Measurements from ENCODE around the gene ZNF302.
"Not testable (repeated sequence)": the region's sequence is repeated elsewhere in the genome, so short reads cannot be mapped to it uniquely, and the experiment has no call there.

ZNF302 gene

DNA sequence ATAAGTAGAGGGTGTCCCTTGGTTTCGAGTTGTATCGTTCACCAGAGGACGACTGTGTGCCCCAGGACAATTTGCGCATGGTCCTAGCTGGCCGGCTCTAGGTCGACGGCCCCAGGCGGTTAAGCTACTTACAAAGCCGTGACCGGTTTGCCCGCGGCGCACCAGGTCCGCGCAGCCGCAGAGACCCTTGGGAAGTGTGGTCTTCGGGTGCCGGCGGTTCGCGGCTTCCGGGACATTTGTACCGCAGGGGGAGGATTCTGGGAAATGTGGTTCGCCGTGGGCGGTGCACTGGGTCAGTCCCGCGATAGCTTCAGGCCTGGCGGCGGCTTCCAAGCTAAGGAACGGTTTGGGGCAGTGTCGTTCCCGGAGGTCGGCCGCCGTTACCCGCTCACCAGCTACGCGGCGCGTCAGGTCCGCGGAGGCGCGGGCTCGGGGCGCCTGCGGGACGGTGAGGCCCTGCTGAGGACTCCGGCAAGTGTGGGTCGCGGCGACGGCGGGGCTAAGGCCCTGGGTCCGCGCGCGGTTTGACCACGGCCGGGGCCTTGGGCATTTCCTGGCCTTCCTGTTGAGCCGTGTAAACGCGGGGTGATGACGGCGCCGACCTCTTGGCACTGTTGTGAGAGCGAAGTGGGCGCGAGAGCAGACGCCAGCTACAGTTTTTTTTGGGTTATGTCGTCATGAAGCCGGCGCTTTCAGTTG is at the start of gene ZNF302:
Gene ZNF302, plus strand, starts transcription at position 293 of the 699 bp plus-strand sequence. CDS start 1,127 bp downstream, outside the sequence.
- peak; percentile 98 for DNase-seq

DNA sequence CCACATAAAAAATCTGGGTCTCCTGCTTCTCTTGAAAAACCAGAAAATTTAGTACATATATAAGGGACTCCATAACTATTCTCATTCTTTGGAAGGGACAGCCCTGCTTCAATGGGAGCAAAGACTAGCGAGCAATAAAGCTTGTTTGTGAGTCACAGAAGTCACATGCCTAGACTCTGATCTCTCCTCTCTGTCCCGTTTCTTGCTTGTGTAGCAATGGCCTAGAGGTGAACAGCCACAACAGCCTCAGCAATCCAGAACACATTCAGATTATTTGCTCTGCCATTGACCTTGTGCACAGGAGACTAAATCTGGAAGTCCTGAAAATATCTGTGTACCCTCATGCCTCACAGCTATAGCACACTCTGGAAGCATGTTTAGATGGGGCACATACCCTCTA is 43.7 kb upstream of the ZNF302 start:
- no peak for DNase-seq

DNA sequence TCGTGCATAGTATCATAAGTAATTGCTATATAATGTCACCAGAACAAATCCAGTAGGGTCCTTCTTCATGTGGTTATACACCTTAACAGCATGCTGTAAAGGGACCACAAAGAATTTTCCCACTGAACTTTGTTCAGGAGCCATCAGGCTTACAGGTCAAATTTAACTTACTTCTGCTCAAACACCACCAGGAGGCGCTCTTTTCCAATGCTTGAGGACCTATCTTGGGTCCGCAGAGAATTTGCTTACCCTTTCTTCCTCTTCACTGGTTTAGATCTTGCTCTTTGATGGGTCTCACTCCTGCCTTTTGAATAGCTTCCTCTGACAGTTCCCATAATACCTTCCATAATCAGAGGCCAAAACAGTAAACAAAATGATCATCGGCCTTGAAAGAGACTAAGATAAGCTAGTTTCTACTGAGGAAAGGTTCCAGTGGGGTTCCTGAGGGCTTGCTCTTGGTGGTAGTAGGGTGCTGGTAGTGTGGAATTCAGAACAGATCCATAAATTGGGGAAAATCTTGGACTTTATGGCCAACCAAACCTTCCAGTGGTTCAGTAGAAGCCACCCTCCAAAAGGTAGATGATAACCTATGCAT is 37.9 kb upstream of the ZNF302 start:
- DNase-seq: peak; percentile 38

DNA sequence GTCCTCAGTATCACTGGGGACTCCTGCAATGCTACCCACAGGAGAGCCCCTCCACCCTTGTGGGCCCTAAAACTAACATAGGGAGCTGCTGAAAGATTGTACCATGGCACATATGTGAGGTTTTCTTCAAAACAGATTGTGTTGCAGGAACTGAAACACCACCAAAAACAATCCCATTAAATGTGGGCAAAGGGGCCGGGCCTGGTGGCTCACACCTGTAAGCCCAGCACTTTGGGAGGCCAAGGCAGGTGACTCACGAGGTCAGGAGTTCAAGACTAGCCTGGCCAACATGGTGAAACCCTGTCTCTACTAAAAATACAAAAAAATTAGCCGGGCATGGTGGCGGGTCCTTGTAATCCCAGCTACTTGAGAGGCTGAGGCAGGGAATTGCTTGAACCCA is 35.2 kb upstream of the ZNF302 start:
- no peak for DNase-seq

DNA sequence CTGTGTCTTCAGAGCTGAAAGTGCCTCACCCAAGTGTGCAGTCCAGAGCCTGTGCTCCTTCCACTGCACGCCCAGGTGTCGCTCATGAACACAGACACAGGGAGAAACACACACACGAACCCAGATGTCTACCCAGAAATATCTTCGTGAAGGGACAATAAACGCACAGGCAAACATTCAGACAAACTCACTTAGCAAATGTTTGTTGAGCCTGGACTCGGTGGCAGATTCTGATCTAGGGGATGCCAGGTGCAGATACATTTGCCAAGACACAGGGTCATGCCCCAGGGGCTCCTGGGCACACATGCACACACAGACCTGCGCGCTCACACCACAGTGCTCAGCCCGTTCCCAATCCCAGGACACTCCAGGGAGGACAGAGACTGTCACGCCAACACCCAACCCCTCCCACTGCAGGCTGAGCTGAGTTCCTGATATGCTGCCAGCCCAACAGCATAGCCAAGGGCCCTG is 32.5 kb upstream of the ZNF302 start:
- no peak for DNase-seq

DNA sequence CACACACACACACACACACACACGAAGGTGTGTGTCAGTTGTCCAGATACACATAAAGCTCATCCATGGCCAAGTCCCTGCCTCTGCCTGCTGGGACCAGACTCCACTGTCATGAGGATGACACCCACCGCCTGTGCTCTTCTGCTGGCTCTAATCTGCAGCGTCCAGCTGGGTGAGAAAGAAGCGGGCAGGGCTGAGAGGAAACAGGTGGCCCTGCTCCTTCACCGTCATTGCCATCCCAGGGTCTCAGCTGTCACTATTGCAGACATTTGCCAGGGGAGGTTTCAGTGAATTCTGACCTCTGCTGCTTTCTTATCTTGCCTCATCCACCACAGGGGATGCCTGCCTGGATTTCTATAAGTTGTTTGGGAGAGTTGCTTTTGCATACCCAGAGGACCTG is 31.9 kb upstream of the ZNF302 start:
- DNase-seq: peak; percentile 54

DNA sequence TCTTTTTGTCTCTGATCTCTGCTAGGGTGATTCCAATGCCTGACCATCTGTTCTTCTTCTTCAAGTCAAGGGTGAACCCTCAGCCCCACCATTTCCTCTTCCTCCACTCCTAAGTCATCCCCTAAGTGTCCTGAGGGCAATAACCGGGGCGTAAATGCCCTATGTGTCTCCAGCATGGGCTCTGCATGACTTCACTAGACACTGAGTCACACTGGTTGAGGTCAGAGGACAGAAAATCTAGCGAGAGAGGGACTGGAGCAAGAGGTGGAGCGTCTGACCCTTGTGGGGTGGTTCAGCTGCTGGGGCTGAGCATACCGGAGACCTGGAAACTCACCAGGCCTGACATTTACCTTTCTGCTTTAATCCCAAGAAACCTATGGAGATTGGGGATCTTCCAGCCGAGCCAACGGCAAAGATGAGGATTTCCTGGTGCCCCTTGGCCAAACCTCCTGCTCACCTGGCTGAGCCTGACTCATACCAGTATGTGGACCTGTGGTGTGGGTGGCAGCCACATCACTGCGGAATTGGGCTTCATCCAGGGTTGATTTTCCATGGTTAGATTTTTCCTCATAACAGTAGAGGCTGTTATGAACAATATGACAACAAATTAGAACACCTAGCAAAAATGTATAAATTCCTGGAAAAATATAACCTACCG is 27.5 kb upstream of the ZNF302 start:
- no peak for DNase-seq

DNA sequence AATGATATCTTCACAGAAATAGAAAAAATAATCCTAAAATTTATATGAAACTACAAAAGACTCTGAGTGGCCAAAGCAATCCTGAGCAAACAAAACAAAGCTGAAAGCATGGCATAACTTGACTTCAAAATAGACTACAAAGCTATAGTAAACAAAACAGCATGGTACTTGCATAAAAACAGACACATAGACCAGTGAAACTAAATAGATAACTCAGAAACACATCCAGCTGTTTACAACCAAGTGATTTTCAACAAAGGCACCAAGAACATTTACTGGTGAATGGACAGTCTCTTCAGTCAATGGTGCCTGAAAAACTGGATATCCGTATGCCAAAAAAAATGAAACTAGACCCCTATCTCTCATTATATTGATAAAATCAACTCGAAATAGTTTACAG is 25.7 kb upstream of the ZNF302 start:
- no peak for DNase-seq

DNA sequence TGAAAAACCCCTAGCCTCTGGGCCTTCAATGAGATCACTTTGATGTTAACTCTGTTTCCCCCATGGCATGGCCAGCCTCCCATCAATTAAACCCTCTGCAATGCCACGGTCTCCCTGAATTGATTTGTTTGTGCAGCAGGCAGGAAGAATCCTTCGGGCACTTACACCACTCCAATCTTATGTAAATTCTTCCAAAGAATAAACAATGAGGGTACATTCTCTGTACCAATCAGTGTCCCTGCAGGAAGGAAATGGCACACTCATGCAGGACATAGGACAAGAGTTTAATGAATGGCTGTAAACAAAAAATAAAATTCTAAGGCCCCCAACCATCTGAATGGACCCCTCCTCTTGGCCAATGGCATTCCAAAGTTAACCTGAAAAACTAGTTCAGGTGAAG is 22.7 kb upstream of the ZNF302 start:
- DNase-seq: no peak

DNA sequence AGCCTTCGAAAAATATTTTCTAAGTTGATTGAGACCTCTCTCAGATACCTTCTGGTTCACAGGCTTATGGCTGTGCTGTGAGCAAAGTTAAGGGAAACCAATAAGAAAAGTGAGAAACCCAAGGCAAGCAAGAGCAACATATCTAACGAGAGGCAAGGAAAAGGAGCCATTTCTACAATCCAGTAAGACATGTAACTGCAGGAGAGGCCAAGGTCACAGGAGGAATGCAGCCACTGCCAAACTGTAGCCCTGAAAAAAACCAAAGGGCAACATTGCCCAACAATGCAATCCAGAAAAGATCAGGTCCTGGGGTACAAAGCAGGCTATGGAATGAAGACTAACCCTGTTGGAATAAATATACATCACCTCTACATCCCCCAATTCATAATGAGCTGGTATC is 21.8 kb upstream of the ZNF302 start:
- DNase-seq: no peak

DNA sequence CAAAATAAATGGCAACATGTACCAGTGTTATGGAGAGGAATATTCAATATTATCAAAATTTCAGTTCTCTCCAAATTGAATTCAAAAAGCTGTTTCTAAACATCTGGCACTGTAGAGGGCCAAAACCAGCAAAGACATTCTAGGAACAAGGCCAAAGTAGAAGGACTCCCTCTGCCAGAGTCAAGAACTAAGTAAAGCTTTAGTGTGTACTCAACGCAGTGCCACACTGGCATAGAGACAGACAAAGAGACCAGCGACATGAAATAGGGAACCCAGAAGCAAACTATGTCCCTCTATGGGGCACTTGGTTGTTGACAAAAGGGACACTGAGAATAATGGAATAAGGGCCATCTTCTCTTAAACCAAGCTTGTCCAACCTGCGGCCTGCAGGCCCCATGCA is 16.1 kb upstream of the ZNF302 start:
- no peak for DNase-seq

DNA sequence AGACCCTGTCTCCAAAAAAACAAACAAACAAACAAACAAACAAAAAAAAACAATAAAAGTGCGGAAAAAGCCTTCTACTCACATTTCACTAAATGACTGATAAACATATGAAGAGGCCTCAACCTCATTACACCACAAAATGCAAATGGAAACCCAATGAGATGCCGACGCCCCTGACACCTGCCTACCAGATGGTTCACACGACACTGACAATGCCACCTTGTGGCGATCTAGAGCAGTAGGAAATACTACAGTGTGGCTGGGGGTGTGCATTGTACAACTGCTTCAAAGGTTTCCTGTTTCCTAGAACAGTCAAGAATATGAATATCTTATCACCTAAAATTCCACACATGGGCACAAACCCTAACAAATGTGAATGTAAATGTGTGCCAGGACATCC is 14.6 kb upstream of the ZNF302 start:
- DNase-seq: no peak

DNA sequence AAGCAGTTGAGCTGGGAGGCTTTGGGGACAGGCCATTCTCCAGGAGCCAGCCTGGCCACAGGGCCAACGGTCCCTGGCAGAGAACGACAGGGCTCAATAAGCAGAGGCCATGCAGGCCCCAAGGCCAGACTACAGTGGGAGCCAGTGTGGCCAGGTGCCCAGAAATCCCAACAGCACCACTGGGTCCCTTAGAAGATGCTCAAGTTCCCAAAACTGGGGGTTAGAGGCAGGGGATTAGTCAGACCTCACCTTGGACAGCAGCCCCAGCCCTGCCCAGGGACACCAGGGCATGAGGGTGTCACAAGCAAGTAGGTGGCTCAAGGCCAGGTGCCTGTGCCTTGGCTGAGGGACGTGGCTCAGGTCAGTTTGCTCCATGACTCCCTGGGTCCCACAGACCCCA is 13.3 kb upstream of the ZNF302 start:
- no peak for DNase-seq

DNA sequence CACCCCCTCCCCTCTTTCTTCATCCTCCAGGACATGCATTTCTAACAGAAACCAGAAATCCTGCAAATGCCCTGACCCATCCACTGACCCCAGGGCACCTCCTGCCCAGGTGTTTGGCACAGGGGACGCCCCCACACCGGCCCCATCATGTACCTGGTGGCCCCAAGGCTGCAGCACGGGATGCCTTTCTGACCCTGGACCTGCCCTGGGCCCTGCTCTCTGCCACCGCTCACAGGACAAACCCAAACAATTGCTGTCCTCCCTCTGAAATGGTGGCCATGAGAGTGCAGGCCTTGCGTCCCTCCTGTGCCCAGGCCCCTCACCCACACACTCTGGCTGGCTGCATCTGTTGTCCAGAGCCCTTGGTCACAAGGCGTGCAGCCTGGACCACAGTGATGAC is 12.6 kb upstream of the ZNF302 start:
- DNase-seq: no peak

DNA sequence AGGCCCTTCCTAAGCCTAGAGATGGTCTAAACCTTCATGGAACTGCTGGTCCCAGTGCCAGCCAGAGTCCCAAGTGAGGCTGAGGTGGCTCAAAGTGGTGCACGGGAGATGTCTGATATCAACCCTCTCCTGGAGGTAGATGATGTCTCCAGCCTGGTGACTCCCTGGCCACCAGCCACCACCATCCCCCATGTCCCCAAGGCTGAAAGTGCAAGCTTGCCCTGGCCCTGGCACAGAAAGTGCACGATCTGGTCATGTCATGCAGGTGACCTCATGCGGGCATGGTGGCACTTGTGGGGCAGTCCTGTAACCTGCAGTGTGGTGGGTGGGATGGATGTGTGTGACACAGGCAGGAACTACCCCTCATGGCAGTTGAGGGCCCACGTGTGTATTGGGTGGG is 12.2 kb upstream of the ZNF302 start:
- DNase-seq: not testable (repeated sequence)

DNA sequence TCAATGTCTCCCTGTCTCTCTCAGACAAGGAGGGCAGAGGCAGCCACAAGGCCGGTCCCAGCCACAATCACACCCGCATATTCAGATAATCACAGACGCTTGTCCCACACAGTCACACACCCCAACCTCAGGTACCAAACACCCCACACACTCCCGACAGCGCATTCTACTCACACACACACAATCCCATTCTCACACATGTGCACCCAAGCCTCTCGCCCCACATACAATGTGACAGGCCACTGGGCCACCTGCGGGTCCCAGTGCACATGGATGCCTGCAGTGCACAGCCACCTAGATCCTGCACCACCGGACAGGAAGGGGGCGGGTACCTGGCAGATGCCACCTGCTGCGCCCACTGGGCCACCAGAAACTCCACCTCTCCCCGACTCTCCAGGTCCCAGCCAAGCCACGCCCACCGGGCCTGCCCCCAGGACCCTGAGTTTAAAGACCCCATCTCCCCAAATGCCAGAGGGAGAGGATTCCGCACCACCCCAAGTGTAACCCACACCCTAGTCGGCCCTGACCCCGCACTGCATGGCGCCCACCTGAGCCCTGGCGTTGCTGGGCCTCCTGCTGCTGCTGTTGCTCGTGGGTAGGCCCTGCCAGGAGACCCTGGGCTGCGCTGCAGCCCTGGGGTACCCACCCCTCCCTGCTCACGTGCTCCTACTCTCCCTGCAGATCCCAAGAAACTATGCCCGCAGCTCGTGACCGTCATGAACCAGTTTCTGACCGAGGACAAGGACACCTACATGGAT is 11.1 kb upstream of the ZNF302 start:
- no peak for DNase-seq

DNA sequence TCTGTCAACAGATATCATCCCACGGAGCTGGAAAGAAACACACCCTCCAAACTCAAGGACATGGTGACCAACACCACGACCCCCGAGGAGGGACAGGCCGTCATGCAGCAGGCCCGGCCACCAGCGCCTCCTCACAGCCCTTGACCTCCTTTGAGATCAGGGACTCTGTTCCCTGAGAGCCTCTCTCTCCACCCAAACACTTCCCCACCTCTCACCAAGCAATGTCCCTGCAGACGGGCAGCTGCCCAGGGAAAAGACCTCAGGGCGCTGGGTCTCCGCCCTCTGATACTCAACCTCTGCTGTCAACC is 10.6 kb upstream of the ZNF302 start:
- DNase-seq: no peak

DNA sequence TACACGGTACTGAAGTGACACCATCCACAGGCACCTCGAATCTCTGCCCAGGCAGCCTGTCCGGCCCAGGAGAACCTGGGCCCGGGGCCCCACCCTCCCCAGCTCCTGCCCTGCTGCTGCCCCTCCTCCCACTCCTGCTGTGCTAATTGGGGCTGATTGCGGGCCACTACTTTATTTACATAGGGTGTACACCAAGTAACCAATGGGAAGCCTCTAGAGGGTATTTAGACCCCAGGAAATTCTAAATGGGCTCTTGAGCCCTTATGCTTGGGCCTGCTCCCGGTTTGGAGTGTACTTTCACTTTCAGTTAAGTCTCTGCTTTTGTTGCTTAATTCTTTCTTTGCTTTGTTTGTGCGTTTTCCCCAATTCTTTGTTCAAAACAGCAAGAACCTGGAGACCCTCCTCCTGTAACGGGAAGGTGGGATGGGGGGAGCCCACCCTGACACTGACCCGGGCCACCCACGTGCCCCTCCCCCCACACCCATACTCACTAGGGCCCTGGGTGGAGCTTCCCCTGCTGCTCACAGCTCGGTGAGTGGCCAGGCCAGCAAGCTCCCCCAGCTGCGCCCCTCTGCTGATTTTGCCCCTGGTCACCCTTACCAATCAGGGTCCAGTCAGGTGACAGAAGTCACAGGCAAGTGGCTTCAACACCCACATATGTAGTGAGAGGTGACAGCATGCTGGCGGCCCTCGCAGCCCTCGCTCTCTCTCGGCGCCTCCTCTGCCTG is 10.0 kb upstream of the ZNF302 start:
- no peak for DNase-seq

DNA sequence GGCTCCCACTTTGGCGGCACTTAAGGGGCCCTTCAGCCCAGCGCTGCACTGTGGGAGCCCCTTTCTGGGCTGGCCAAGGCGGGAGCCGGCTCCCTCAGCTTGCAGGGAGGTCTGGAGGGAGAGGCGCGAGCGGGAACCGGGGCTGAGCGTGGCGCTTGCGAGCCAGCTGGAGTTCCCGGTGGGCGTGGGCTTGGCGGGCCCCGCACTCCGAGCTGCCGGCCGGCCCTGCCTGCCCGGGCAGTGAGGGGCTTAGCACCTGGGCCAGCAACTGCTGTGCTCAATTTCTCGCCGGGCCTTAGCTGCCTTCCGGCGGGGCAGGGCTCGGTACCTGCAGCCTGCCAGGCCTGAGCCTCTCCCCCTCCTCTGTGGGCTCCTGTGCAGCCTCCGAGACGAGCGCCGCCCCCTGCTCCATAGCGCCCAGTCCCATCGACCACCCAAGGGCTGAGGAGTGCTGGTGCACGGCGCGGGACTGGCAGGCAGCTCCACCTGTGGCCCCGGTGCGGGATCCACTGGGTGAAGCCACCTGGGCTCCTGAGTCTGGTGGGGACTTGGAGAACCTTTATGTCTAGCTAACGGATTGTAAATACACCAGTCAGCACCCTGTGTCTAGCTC is 9.3 kb upstream of the ZNF302 start:
- DNase-seq: not testable (repeated sequence)

DNA sequence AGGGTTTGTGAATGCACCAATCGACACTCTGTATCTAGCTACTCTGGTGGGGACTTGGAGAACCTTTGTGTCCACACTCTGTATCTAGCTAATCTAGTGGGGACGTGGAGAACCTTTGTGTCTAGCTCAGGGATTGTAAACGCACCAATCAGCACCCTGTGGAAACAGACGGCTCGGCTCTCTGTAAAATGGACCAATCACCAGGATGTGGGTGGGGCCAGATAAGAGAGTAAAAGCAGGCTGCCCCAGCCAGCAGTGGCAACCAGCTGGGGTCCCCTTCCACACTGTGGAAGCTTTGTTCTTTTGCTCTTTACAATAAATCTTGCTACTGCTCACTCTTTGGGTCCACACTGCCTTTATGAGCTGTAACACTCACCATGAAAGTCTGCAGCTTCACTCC is 8.8 kb upstream of the ZNF302 start:
- not testable (repeated sequence) for DNase-seq

DNA sequence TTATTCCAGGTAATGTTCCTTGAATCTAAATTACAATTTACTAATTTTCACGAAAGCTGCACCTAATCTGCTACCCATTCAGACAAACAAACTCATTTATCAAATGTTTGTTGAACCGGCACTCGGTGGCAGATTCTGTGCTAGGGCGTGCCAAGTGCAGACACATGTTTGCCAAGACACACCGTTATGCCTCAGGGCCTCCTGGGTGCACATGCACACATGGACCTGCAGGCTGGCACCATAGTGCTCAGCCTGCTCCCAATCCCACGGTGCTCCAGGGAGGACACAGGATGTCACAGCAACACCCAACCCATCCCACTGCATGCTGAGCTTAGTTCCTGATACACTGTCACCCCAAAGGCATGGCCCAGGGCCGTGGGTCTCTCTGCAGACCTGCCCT is 8.2 kb upstream of the ZNF302 start:
- DNase-seq: no peak

DNA sequence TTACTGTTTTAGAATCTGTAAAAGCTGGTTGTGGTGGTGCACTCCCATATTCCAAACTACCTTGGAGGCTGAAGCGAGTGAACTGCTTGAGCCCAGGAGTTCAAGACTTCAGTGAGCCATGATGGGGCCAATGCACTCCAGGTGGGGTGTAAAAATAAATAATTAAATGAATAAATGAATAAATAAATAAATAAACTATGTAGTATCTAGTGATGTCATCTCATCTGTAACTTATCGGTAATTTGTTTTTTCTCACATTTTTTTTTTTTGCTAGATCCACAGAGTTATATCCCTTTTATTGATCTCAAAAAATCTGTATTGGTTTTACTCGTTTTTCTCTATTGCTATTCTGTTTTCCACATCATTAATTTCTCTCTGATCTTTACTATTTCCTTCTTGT is 5.5 kb upstream of the ZNF302 start:
- no peak for DNase-seq

DNA sequence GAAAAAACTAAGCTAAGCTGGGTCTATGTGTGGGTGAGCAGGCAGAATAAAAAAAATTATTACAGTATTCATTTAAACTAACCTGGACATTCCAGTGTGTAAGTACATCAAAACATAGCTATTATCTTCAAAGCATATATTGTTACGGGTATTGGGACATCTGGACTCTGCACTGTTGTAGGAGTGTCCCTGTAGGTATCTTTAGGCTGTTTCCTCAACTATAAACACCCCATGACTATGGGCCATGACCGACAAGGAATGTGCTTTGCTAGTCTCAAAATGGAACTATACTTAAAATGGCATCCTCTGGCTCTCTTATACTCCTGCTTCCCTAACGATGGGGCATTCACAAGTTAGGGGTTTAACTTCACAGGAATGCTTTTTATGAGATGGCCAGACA is 3.9 kb upstream of the ZNF302 start:
- DNase-seq: no peak

Data from femur (tissue), 1 donor.